Ishikawa (cell line): Measurements from ENCODE around the gene TRANK1.

ENCODE experiments used
- EP300 ChIP-seq: IDR thresholded peaks from 2 replicates; pipeline ENCODE4 v1.6.1; 2012; ENCODE audit warnings: borderline replicate concordance
- TCF12 ChIP-seq: IDR thresholded peaks from 2 replicates; pipeline ENCODE4 v1.6.1; 2012; ENCODE audit warnings: low read depth
- TF ChIP-seq, protein P1 (sequence below): IDR thresholded peaks from 2 replicates; pipeline ENCODE4 v1.6.1; 2012

- TF ChIP-seq EP300 (no peak), TCF12 (no peak)
- TF ChIP-seq, protein P1, sequence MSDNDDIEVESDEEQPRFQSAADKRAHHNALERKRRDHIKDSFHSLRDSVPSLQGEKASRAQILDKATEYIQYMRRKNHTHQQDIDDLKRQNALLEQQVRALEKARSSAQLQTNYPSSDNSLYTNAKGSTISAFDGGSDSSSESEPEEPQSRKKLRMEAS: no peak
Observed at GRCh38 chr3:36815375-36815774, 129.5 kb downstream of the TRANK1 start.
